ENCODE data around the gene RPAP3.

DNA sequence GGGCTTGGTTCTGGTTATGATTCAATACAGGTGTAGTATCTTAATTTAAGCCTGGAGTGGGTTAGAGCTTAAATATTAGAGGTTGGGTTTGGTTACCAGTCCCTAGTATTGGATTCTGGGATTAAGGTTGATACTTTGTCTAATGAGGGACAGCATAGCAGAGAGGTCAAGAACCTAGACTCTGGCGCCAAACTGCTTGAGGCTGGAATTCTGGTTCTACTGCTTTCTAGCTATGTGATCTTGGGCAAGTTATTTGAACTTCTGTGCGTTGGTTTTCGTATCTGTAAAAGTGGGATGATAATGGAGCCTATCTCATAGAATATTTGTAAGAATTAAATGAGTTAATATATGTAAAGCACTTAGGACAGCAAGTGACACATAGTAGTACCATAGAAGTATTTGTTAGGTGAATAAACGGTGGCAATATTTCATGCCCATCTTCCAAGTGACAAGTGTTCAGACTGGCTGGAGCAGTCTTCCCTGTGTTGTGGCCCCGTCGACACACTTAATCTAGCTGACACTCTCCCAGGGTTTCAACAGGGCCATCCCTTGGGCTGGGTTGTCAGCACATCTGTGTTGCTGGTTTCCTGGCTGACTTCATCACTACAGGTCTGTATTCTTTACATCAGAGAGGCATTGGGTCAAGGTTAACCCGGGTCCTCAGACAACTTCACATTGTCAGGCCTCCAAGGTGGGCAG lies 16.5 kb upstream of the RPAP3 start:
- TF ChIP-seq EZH2phosphoT487 (conservative IDR thresholded peaks at IDR 0.05; ENCODE audit: low read length) = no peak
- no peak for TF ChIP-seq CTCF (IDR thresholded peaks at IDR 0.05; ENCODE audit: insufficient read depth, low read length, poor library complexity, severe bottlenecking)
